ENCODE results near the gene PACRG. TPM values are rescaled to one million over a fixed set of nuclear protein-coding genes. Genes with fewer than 3 reads are reported as not detected.

PACRG gene
- total RNA-seq, 2 experiments from 2014 or later, result 0.78 TPM; not detected in 1

GRCh38 chr6:163352011-163352685, 624.4 kb downstream of the PACRG start:
- no peaks in the 10 kb centered on the region for H3K9me3 Mint-ChIP-seq (ENCODE audit: insufficient read depth)
- ChIA-PET CTCF (no interaction called here), POLR2A (no interaction called here)
- ATAC-seq (no peak), DNase-seq (no peak)
- H3K27me3 Mint-ChIP-seq (ENCODE audit: low read depth), result no peaks in the 10 kb centered on the region
- no peak overlapping the region for H3K4me3 Mint-ChIP-seq
- H3K36me3 Mint-ChIP-seq (ENCODE audit: low read depth), result no peaks in the 10 kb centered on the region
- H3K27ac Mint-ChIP-seq, result no peak overlapping the region
- H3K4me1 Mint-ChIP-seq (ENCODE audit: low read depth), result no peaks in the 10 kb centered on the region

GRCh38 chr6:163352966-163353365, 625.2 kb downstream of the PACRG start:
- CTCF ChIA-PET, result no interaction called here
- Mint-ChIP-seq H3K4me1 (ENCODE audit: low read depth) (no peaks in the 10 kb centered on the region), H3K4me3 (no peak overlapping the region), H3K27ac (no peak overlapping the region), H3K36me3 (ENCODE audit: low read depth) (no peaks in the 10 kb centered on the region), H3K27me3 (ENCODE audit: low read depth) (no peaks in the 10 kb centered on the region), H3K9me3 (ENCODE audit: insufficient read depth) (no peaks in the 10 kb centered on the region)
- POLR2A ChIA-PET, result no interaction called here
- ATAC-seq (no peak), DNase-seq (no peak)

- DNase-seq, result no peak
- no peak for ATAC-seq
- Mint-ChIP-seq H3K4me1 (ENCODE audit: low read depth) (no peaks in the 10 kb centered on the region), H3K9me3 (ENCODE audit: insufficient read depth) (no peaks in the 10 kb centered on the region), H3K27ac (no peak overlapping the region), H3K4me3 (no peak overlapping the region), H3K36me3 (ENCODE audit: low read depth) (no peaks in the 10 kb centered on the region), H3K27me3 (ENCODE audit: low read depth) (no peaks in the 10 kb centered on the region)
- ChIA-PET POLR2A (interaction anchor here (0.7 kb wide), 1 partner anchor 52 kb away, joined by 3 read pairs; no protein-coding TSS in a partner anchor), CTCF (interaction anchor here (1.1 kb wide), 1 partner anchor 58 kb away, joined by 3 read pairs; no protein-coding TSS in a partner anchor)
Observed at GRCh38 chr6:163354085-163354484, 626.3 kb downstream of the PACRG start.

GRCh38 chr6:163354761-163355425, 627.1 kb downstream of the PACRG start:
- ChIA-PET POLR2A (interaction anchor here (0.7 kb wide), 1 partner anchor 51 kb away, joined by 3 read pairs; no protein-coding TSS in a partner anchor), CTCF (no interaction called here)
- no peaks in the 10 kb centered on the region for H3K9me3 Mint-ChIP-seq (ENCODE audit: insufficient read depth)
- DNase-seq (no peak), ATAC-seq (no peak)
- no peak overlapping the region for H3K4me3 Mint-ChIP-seq
- H3K4me1 Mint-ChIP-seq (ENCODE audit: low read depth), result no peaks in the 10 kb centered on the region
- no peaks in the 10 kb centered on the region for H3K36me3 Mint-ChIP-seq (ENCODE audit: low read depth)
- no peak overlapping the region for H3K27ac Mint-ChIP-seq
- H3K27me3 Mint-ChIP-seq (ENCODE audit: low read depth), result no peaks in the 10 kb centered on the region

GRCh38 chr6:163355426-163355991, 627.7 kb downstream of the PACRG start:
- ChIA-PET CTCF (no interaction called here), POLR2A (interaction anchor here (0.6 kb wide), 1 partner anchor 516 kb away, joined by 4 read pairs; no protein-coding TSS in a partner anchor)
- Mint-ChIP-seq H3K4me1 (ENCODE audit: low read depth) (no peaks in the 10 kb centered on the region), H3K9me3 (ENCODE audit: insufficient read depth) (no peaks in the 10 kb centered on the region), H3K4me3 (no peak overlapping the region), H3K27ac (no peak overlapping the region), H3K27me3 (ENCODE audit: low read depth) (no peaks in the 10 kb centered on the region), H3K36me3 (ENCODE audit: low read depth) (no peaks in the 10 kb centered on the region)
- DNase-seq (no peak), ATAC-seq (no peak)

GRCh38 chr6:163356324-163356723, 628.5 kb downstream of the PACRG start:
- DNase-seq (no peak), ATAC-seq (no peak)
- ChIA-PET CTCF (no interaction called here), POLR2A (no interaction called here)
- no peaks in the 10 kb centered on the region for H3K36me3 Mint-ChIP-seq (ENCODE audit: low read depth)
- no peak overlapping the region for H3K4me3 Mint-ChIP-seq
- no peaks in the 10 kb centered on the region for H3K27me3 Mint-ChIP-seq (ENCODE audit: low read depth)
- H3K9me3 Mint-ChIP-seq (ENCODE audit: insufficient read depth), result no peaks in the 10 kb centered on the region
- H3K4me1 Mint-ChIP-seq (ENCODE audit: low read depth), result no peaks in the 10 kb centered on the region
- no peak overlapping the region for H3K27ac Mint-ChIP-seq

GRCh38 chr6:163356743-163357142, 629.0 kb downstream of the PACRG start:
- CTCF ChIA-PET, result no interaction called here
- Mint-ChIP-seq H3K4me3 (no peak overlapping the region), H3K36me3 (ENCODE audit: low read depth) (no peaks in the 10 kb centered on the region), H3K4me1 (ENCODE audit: low read depth) (no peaks in the 10 kb centered on the region), H3K27ac (no peak overlapping the region), H3K27me3 (ENCODE audit: low read depth) (no peaks in the 10 kb centered on the region), H3K9me3 (ENCODE audit: insufficient read depth) (no peaks in the 10 kb centered on the region)
- DNase-seq (no peak), ATAC-seq (no peak)
- POLR2A ChIA-PET, result no interaction called here

GRCh38 chr6:163364641-163365040, 636.9 kb downstream of the PACRG start:
- Mint-ChIP-seq H3K4me3 (no peak overlapping the region), H3K27ac (no peak overlapping the region), H3K4me1 (ENCODE audit: low read depth) (no peaks in the 10 kb centered on the region), H3K36me3 (ENCODE audit: low read depth) (no peaks in the 10 kb centered on the region), H3K9me3 (ENCODE audit: insufficient read depth) (no peaks in the 10 kb centered on the region), H3K27me3 (ENCODE audit: low read depth) (no peaks in the 10 kb centered on the region)
- DNase-seq, result no peak
- ChIA-PET POLR2A (no interaction called here), CTCF (no interaction called here)
- no peak for ATAC-seq

Other genes starting within 250 kb of the PACRG start
- gene PRKN, start 208 bp upstream of the PACRG start, total RNA-seq, result under 1 TPM in 1 of 2 experiments, not detected in 1; 0.63 TPM

All from activated CD8-positive, alpha-beta T cell treated with anti-CD3 and anti-CD28 coated beads, Interleukin-2, amount 10 ng/mL, durations not matched to agents 7 days and 5 days (primary cell).